Renal cortex interstitium (tissue), 11 donors: Measurements from ENCODE around the gene PLCG2. TPM values are rescaled to one million over a fixed set of nuclear protein-coding genes. Genes with fewer than 3 reads are reported as not detected.

Source experiments
- DNase-seq, 11 donors: peaks; one replicate each; pipeline ENCODE4 v3.0.0-alpha.2; 2013; ENCODE audit warnings: low read depth in 9 of 11, low spot score in 4 of 11; ENCODE audit errors: extremely low read depth in 1 of 11
- polyA plus RNA-seq, 3 donors: library from polyadenylated mRNA; unstranded; fragments of 120-200 nt; gene quantifications; one replicate each; pipeline ENCODE4 v1.2.1, GENCODE V29; 2013; ENCODE audit not compliant: insufficient read length in 3 of 3

PLCG2 gene
- polyA plus RNA-seq, 3 donors: 30.1 to 70.6 (median 33.5) TPM

DNA sequence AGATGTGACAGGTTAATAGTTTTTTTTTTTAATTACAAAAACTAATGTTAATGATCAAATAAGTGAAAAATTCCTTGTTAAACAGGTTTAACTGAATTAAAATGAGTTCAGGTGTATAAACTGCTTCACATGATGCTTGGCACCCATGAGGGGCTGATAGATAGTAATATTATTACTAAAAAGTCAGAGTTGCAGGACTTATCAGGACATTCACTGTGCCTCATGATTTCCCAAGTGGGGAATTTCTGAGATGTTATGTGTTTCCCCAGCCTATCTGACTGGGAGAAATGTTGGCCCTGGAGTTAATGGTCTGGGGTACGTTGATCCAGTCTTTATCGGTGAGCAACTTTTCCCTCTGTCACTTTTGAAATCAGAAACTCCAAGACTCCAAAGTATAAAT lies 102.1 kb downstream of the PLCG2 start:
- DNase-seq: no peak

DNA sequence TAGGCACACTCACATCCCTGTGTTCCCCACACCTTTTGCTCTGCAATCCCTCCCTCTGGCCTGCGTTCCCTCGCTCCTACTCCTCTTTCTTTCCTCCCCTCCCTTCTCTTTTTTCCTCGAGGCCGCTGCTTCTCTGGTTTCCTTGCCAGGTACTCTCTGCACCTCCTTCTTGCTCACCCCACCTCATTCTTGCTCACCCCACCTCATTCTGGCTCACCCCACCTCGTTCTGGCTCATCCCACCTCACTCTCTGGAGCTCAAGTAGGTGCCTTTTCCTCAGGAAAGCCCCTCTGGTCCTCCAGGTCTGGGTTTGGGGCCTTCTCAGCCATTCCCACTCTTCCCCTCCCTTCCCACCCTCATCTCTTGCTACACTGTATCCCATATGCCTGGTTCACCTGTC lies 103.5 kb downstream of the PLCG2 start:
- DNase-seq: no peak

DNA sequence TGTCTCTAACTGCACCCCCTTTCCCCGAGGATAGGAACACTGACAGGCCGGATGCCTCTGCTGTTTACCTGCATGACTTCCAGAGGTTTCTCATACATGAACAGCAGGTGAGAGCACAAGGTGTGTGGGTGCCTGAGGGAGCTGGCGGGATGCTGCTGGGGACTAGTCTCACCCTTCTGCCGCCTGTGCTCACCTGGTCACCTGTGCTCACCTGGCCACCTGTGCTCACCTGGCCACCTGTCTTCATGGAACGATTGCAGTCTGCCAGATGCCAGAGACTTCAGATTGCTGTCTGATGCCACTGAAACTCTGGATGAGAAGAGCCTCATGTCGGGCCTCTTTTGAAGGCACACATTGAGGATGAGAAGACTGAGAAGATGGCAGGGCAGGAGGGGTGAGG lies 104.1 kb downstream of the PLCG2 start:
- no peak for DNase-seq

DNA sequence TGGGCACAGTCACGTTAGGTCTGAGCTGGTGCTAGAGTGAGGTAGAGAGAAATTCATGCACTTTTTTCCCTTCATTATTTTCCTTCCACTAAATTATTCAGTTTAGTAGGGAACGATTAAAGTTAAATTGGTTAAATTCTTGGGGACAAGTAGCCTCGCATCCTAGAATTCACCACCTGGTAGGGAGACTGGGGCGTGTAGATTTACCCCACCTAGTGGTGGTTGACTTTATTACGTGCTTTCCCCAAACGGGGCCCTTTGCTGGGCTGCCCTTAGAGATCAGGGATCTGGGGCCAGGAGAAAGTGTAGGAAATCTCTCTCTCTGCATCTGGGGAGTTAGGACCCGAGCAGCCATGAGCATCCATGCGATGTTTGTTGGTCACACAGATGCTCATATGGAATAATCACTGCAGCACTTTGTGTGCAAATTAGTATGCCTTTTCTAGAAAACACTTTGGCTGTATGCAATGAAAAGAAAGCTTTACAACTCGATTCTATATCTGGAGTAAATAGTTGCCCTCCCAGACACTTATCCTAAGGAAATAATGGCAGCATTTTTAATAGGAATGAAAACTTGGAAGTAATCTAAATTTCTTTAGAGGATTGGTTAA lies 107.0 kb downstream of the PLCG2 start:
- no peak for DNase-seq

DNA sequence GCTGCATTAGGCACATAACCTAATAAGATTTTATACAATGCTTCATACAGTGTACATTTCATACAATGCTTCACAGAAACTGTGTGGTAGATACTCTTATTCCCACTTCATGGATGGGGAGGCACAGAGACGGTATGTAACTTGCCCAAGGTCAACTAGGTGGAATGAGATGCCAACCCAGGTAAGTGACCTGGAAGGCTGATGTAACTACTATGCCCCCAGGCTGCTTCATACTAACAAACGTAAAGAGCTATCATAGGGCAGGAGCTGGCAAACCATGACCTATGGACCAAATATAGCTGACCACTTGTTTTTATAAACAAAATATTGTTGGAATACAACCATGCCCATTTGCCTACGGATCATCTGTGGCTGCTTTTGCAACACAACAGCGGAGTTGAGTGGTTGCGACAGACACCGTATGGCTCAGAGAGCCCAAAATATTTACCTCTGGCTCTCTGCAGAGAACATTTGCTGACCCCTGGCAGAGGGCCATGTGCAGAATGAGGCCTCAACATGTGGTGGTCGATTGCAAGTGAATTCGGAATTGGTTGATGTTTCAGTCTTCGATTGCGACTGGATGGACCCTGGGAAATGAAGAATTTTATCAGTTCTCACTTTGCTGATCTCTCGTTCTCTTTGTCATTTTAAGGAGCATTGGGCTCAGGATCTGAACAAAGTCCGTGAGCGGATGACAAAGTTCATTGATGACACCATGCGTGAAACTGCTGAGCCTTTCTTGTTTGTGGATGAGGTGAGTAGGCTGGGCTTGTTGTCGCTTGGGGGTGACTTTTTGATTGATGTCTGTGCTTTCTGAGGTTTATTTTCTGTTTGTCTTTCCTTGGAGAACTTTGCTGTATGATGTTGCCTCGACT lies 109.7 kb downstream of the PLCG2 start:
- DNase-seq: no peak

DNA sequence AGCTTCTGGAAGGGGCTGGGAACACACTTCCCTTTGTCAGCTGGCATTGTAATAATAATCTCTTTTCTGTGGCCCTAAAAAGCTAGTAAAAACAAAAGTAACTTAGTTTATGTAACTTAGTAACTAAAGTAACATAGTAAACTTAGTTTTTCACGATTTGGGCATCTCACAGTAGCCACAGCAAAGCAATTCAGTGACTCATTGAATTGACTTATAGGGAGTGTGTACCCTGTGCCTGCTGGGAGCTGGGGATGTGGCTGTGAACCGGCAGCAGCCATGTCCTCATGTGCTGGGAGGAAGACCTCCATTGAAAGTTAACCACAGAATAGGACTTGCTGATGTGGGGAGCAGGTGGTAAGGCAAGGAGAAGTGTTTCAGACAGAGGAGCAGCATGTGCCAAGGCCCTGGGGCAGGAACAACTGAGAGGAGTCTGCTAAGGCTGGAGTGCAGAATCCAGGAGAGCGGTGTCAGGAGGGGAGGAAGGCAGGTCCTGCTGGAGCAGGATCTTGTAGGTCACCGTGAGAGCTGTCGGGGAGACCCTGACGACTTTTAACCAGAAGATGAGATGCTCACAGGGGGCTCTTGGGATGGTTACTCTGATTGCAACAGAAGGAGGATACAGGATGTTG lies 112.8 kb downstream of the PLCG2 start:
- DNase-seq: no peak

DNA sequence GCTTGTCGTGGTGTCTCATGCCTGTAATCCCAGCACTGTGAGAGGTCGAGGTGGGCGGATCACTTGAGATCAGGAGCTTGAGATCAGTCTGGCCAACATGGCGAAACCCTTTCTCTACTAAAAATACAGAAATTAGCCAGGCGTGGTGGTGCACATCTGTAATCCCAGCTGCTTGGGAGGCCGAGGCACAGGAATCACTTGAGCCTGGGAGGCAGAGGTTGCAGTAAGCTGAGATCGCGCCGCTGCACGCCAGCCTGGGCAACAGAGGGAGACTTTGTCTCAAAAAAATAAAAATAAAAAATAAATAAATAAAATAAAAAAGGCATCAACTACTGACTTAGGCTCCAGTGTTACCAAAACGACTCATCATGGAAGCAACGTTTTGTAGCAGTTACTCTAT lies 115.5 kb downstream of the PLCG2 start:
- DNase-seq: no peak

DNA sequence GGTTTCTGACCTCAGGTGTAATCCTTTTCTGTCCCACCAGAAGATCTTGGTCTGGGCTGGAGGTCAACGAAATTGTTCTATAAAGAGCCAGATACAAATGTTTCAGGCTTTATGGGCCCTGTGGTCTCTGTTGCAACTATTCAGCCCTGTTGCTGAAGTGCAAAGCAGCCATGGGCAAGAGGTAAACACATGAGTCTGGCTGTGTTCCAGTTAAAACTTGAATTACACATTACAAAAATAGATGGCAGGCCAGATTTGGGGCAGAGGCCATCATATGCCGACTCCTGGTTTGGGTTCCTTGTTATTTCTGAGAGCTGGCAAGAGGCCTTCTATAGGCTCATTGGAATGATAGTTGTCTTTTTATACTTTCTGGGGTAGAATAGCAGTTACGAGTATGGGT lies 117.8 kb downstream of the PLCG2 start:
- DNase-seq: no peak

DNA sequence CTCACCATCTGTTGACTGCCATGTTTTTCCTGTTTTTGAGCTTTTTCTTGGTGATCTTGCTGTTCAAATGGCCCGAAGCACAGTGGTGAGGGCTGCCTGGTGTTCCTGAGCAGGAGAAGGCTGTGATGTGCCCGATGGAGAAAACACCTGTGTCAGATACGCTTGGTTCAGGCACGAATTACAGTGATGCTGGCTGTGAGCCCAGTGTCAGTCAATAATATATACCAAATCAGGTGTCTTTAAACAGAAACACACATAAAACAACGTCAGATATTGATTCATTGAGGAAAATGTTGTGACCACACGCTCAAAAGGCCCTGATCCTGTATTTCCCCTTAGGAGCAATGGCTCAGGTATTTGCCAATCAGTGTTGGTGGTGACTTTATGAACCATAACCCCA lies 120.5 kb downstream of the PLCG2 start:
- DNase-seq: no peak

DNA sequence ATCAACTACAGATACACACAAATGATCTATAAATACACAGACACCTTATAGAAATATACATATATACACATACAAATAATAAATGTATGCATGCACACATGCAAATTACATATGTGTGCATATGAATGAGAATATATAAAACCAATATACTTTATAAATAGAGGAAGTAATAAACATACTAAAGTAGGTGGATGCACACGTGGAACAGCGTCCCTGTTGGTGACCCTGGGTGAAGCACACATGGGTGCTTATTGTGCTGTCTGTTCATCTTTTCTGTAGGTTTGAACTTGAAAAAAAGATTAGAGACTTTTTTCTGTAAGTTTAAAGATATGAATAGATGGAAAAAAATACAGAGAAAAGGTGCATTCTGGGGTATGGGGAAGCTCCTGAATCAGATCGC lies 120.9 kb downstream of the PLCG2 start:
- DNase-seq: no peak

DNA sequence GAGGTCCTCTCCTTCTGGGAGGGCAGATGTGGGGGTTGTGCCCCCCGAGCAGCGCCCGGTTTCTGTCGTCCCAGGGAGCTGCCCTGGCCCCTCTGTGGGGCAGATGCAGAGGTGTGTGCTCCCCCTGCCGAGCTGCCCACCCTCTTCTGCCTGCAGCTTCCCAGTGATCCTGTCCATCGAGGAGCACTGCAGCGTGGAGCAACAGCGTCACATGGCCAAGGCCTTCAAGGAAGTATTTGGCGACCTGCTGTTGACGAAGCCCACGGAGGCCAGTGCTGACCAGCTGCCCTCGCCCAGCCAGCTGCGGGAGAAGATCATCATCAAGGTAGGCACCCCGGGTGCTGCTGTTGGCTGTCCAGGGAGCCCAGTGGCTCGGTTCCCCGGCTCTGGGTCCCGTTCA lies 121.4 kb downstream of the PLCG2 start:
- no peak for DNase-seq

DNA sequence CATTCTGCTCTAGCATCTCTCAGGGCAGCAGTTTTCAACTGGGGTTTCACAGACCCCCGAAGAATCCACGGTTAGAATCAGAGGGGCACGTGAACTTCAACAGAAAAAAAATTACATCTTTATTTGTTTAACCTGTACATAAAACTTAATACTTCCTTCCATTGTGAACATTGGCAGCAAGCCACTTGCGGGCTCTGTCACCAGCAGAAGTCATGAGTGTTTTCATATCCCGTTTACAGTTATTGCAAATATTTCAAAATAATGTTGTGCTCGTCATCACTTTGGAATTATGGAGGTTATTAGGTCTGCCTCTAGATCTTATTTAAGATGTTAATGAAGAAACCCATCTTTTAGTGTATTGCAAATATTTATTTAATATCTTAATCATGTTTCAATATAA lies 122.4 kb downstream of the PLCG2 start:
- peak in 2 of 11 donors; percentile 6 to 17 for DNase-seq

DNA sequence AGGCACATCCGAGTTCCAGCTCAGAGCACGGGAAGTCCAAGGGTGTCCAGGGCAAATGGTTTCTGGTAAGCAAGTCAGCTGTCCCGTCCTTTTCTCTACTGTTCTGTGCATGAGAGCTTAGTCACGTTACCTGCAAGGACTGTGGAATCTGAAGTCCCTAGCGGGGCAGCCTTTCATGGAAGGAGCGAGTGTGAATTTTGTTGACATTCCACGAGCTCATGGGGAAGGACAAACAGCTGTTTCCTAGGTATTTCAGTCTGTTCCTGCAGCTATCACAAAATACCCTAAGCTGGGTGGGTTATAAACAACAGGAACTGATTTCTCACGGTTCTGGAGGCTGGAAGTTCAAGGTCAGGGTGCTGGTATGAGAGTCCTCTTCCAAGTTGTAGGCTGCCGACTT lies 122.9 kb downstream of the PLCG2 start:
- DNase-seq: no peak

DNA sequence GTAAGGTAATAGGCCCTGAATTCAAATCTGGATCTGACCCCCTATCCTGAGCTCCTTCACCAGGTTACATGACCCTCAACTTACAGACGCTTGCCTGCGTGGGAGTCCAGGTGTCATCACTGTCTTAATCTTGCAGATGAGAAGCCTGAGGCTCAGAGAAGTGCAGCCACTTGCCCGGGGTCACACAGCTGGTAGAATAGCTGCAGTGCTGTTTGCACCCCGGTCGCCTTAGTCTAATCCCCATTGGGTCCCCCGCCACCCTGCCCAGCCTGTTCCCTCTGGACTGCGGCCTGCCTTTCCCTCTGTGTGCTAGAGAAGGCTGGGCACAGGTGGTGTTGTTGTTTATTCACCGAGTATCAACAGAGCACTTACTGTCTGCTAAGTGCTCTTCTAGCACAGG lies 125.2 kb downstream of the PLCG2 start:
- DNase-seq: no peak

DNA sequence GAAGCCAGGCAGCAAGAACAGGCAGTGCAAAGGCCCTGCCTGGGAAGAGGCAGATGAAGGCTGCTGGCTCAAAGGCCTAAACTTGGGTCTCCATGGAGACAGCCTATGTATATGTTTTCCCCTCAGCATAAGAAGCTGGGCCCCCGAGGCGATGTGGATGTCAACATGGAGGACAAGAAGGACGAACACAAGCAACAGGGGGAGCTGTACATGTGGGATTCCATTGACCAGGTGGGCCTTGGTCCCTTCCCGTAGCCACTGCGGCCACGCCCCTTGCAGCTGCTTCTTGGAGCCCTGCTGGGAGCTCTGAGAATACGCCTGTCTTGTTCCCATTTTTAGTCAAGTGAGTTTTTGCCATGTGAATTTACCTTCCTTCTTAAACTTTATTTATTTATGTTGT lies 126.2 kb downstream of the PLCG2 start:
- DNase-seq: no peak

DNA sequence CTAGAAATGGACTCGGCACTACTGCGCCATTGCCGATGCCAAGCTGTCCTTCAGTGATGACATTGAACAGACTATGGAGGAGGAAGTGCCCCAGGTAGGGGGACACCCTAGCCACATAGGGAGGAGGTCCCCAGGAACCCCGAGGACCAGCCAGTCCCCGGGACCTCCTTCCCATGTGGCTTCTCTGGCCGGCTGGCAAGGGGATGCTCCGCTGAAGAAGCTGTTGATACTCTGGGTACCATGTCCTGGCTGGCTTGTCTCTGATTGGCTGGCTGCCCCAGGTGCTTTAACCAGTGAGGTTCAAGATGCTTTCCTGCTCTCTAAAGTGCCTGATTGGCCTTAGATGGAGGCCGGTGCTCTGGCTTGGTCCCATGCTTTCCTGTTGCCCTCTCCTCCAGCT lies 128.6 kb downstream of the PLCG2 start:
- DNase-seq: no peak

DNA sequence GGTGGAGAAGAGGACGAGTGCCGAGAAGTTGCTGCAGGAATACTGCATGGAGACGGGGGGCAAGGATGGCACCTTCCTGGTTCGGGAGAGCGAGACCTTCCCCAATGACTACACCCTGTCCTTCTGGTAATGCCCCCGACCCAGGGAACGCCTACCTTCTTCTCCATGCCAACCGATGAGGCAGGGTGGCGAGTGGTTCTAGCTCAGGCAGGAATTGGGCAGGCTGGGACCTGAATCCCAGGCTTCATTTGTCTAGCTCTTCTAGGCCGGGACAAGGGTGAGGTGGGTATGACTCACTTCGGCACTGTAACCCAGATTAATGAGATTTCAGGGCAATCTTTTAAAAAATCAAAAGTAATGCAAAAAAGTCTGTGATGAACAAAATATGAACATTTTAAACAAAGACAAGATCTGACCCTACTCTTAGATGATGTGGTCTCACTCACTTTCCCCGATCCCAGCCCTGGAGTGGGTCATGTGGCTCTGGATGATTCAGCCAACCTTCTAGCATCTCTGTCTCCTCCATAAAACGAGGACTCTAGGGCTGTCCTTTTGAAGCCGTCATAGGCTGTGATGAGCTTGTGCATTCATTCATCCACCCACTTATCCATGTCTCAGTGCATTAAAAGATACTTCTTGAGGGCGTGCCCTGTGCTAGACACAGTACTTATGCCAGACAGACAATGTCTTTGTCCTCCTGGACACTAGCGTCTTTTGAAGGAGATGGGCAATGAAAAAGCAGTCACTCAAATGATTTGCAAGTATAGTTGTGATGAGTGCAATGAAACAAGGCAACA lies 129.6 kb downstream of the PLCG2 start:
- no peak for DNase-seq

DNA sequence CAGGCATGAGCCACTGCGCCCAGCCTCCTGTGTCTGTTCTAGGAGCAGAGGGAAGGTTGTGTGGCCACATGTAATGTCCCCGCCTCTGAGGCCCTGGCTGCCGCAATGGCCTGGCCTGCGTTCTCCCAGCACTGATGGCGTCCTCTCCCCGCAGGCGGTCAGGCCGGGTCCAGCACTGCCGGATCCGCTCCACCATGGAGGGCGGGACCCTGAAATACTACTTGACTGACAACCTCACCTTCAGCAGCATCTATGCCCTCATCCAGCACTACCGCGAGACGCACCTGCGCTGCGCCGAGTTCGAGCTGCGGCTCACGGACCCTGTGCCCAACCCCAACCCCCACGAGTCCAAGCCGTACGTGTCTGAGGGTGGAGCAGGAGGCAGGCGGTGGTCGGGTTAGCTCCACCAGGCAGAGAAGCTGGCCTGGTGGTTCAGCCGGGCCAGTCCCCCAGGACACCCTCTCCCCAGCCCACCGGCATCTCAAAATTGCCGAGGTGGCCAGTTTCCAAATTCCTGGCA lies 131.3 kb downstream of the PLCG2 start:
- DNase-seq: no peak

DNA sequence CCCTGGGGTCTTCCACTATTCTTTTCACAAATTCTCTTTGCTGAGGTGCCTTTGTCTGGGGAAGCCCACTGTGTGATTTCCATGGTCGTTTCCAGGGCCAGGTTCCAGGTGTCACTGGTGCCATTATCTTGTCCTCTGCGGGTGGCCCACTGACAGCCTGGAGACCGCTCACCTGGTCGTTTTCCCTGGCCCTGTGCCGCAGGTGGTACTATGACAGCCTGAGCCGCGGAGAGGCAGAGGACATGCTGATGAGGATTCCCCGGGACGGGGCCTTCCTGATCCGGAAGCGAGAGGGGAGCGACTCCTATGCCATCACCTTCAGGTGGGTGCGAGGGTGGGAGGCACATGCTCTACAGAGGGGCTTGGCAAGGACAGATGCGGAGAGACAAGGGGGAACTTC lies 133.3 kb downstream of the PLCG2 start:
- DNase-seq: no peak
